Transverse colon (tissue), 4 donors: ENCODE data around the gene CFAP20DC.

ENCODE experiments used
- CTCF ChIP-seq, 5 experiments: fragments of 200-600 bp in 3 of 5; fragments of 450-650 bp in 2 of 5; sonication (generic) in 3 of 5; IDR thresholded peaks; 1 replicate in 2 of 5; 2 replicates in 3 of 5; pipeline ENCODE4 v1.5.1; 2016 to 2017; ENCODE audit warnings: antibody characterized with exemption in 5 of 5, inconsistent platforms in 3 of 5, mild to moderate bottlenecking in 2 of 5, moderate library complexity in 1 of 5
- EP300 ChIP-seq: sonication (generic); formaldehyde crosslinking; IDR thresholded peaks from one replicate; pipeline ENCODE4 v1.6.1; 2017; ENCODE audit warnings: antibody characterized with exemption, low read depth
- POLR2A ChIP-seq: fragments of 450-650 bp; IDR thresholded peaks from one replicate; pipeline ENCODE4 v1.6.1; 2016; ENCODE audit warnings: antibody characterized with exemption, mild to moderate bottlenecking, moderate library complexity
- POLR2AphosphoS5 ChIP-seq, 3 donors: sonication (generic); formaldehyde crosslinking; IDR thresholded peaks; one replicate each; pipeline ENCODE4 v1.6.1; 2016; ENCODE audit warnings: antibody characterized with exemption in 3 of 3

DNA sequence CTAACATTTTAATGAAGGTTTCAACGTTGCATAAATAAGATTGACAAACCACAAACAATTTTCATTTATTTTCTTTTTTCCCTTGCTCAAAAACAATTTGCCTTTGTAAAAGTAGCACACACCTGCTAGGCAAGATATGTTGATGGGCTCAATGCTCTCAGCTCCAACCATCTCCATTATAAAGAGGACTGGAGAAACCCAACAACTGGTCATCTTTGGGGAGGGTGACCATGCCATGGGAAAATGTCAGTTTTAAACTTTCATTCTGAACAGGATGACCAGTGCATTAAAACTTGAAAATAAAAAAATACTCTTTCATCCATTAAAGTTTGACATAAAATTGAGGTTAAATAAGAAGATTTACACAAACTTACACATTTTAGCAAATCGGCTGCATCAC is 183.7 kb downstream of the CFAP20DC start:
- TF ChIP-seq POLR2A = no peak
- TF ChIP-seq CTCF (IDR thresholded peaks at IDR 0.05) = no peak
- TF ChIP-seq EP300 = no peak
- no peak for TF ChIP-seq POLR2AphosphoS5 (IDR thresholded peaks at IDR 0.05)
